Neural cell (in vitro differentiated cells): Measurements from ENCODE around the gene DSCAML1. TPM values are rescaled to one million over a fixed set of nuclear protein-coding genes. Genes with fewer than 3 reads are reported as not detected.

Source experiments
- H2AFZ ChIP-seq: fragments of 200-600, 300-800 bp; sonication (generic), shearing (Covaris generic); 2 replicates; pipeline ENCODE4 v1.6.0; 2014; ENCODE audit warnings: low read depth, mild to moderate bottlenecking, antibody characterized with exemption, low read length, moderate library complexity
- H3F3A ChIP-seq: fragments of 200-600 bp; shearing (Covaris generic); 2 replicates; pipeline ENCODE4 v1.6.1; 2016; ENCODE audit warnings: mild to moderate bottlenecking, moderate library complexity, mixed read lengths, antibody characterized with exemption, low read length; ENCODE audit not compliant: insufficient read depth, poor library complexity, severe bottlenecking
- H3K27ac ChIP-seq: fragments of 200-600, 300-800 bp; sonication (generic), shearing (Covaris generic); 2 replicates; pipeline ENCODE4 v1.5.1; 2014; ENCODE audit warnings: mild to moderate bottlenecking, low read length, moderate library complexity
- H3K27me3 ChIP-seq: fragments of 300-800, 200-600 bp; sonication (generic), shearing (Covaris generic); 2 replicates; pipeline ENCODE4 v1.6.0; 2014; ENCODE audit warnings: mild to moderate bottlenecking, low read depth, low read length, moderate library complexity; ENCODE audit not compliant: insufficient read depth
- H3K36me3 ChIP-seq: fragments of 300-800, 200-600 bp; sonication (generic), shearing (Covaris generic); 2 replicates; pipeline ENCODE4 v1.5.1; 2014; ENCODE audit warnings: mild to moderate bottlenecking, antibody characterized with exemption, low read length, moderate library complexity; ENCODE audit not compliant: insufficient read depth
- H3K4me2 ChIP-seq: fragments of 300-800, 200-600 bp; sonication (generic), shearing (Covaris generic); 2 replicates; pipeline ENCODE4 v1.6.0; 2014; ENCODE audit warnings: mild to moderate bottlenecking, low read length
- H3K4me3 ChIP-seq: fragments of 300-800, 200-600 bp; sonication (generic), shearing (Covaris generic); 2 replicates; pipeline ENCODE4 v1.5.1; 2014; ENCODE audit warnings: mild to moderate bottlenecking, low read length, moderate library complexity
- H3K79me2 ChIP-seq: fragments of 200-600 bp; shearing (Covaris generic); replicated peaks from 2 replicates; pipeline ENCODE4 v1.6.0; 2014; ENCODE audit warnings: mild to moderate bottlenecking, low read length, moderate library complexity; ENCODE audit not compliant: insufficient read depth
- H3K9ac ChIP-seq: fragments of 300-800, 200-600 bp; sonication (generic), shearing (Covaris generic); 2 replicates; pipeline ENCODE4 v1.6.1; 2016; ENCODE audit warnings: mild to moderate bottlenecking, low read length, mixed read lengths
- H3K9me2 ChIP-seq: fragments of 200-600 bp; shearing (Covaris generic); 2 replicates; pipeline ENCODE4 v1.6.1; 2016; ENCODE audit warnings: mild to moderate bottlenecking, low read length, mixed read lengths; ENCODE audit not compliant: insufficient read depth
- H3K9me3 ChIP-seq: fragments of 200-600, 300-800 bp; sonication (generic), shearing (Covaris generic); 2 replicates; pipeline ENCODE4 v1.6.1; 2016; ENCODE audit warnings: mild to moderate bottlenecking, mixed run types, low read length, moderate library complexity, mixed read lengths
- H4K20me1 ChIP-seq: fragments of 200-600 bp; shearing (Covaris generic); 2 replicates; pipeline ENCODE4 v1.6.1; 2016; ENCODE audit warnings: mild to moderate bottlenecking, mixed run types; ENCODE audit not compliant: insufficient read depth
- CTCF ChIP-seq: fragments of 450-650 bp; IDR thresholded peaks from 2 replicates; pipeline ENCODE4 v1.5.1; 2014; ENCODE audit warnings: antibody characterized with exemption, mild to moderate bottlenecking, moderate library complexity; ENCODE audit not compliant: poor library complexity, severe bottlenecking
- EP300 ChIP-seq: fragments of 450-650 bp; conservative IDR thresholded peaks from 2 replicates; pipeline ENCODE4 v1.6.1; 2014; ENCODE audit warnings: antibody characterized with exemption, mild to moderate bottlenecking, moderate library complexity; ENCODE audit not compliant: poor library complexity, severe bottlenecking
- EZH2 ChIP-seq: fragments of 200-600, 300-800 bp; shearing (Covaris generic), sonication (generic); IDR thresholded peaks from 2 replicates; pipeline ENCODE4 v1.6.1; 2014; ENCODE audit warnings: antibody characterized with exemption, low read length, borderline replicate concordance, mild to moderate bottlenecking; ENCODE audit not compliant: insufficient read depth, poor library complexity, severe bottlenecking
- MXI1 ChIP-seq: fragments of 450-650 bp; conservative IDR thresholded peaks from 2 replicates; pipeline ENCODE4 v1.6.1; 2014; ENCODE audit warnings: antibody characterized with exemption, mild to moderate bottlenecking; ENCODE audit not compliant: poor library complexity, severe bottlenecking
- POLR2AphosphoS5 ChIP-seq: IDR thresholded peaks from 2 replicates; pipeline ENCODE4 v1.6.1; 2012
- RAD21 ChIP-seq: fragments of 450-650 bp; conservative IDR thresholded peaks from 2 replicates; pipeline ENCODE4 v1.6.1; 2014; ENCODE audit warnings: antibody characterized with exemption, mild to moderate bottlenecking, moderate library complexity
- REST ChIP-seq: IDR thresholded peaks from 2 replicates; pipeline ENCODE4 v1.6.1; 2012; ENCODE audit warnings: borderline replicate concordance
- SMC3 ChIP-seq: fragments of 450-650 bp; conservative IDR thresholded peaks from 2 replicates; pipeline ENCODE4 v1.6.1; 2014; ENCODE audit warnings: antibody characterized with exemption, mild to moderate bottlenecking, moderate library complexity; ENCODE audit not compliant: poor library complexity
- TAF1 ChIP-seq: IDR thresholded peaks from 2 replicates; pipeline ENCODE4 v1.6.1; 2012; ENCODE audit warnings: low read depth
- polyA plus RNA-seq: library from polyadenylated mRNA; depleted of rRNA; stranded (reverse); fragments of >200 nt; gene quantifications from 2 replicates; pipeline ENCODE4 v1.2.3, GENCODE V29; 2014

DSCAML1 gene
- polyA plus RNA-seq, 1 donor from 2014 or later, result 1.3 TPM

- H3K27me3 ChIP-seq, result no peaks in the 10 kb centered on the region
Measured at GRCh38 chr11:117559698-117560097, 237.3 kb downstream of the DSCAML1 start.

GRCh38 chr11:117557361-117557760, 239.7 kb downstream of the DSCAML1 start:
- no peak overlapping the region for H3K4me3 ChIP-seq
- no peaks in the 10 kb centered on the region for H3K36me3 ChIP-seq
- no peaks in the 10 kb centered on the region for H3K27me3 ChIP-seq
- H3K4me2 ChIP-seq, result no peak overlapping the region
- H3K9me3 ChIP-seq, result no peaks in the 10 kb centered on the region
- H3K9me2 ChIP-seq, result no peaks in the 10 kb centered on the region
- H3F3A ChIP-seq, result no peaks in the 10 kb centered on the region
- H3K9ac ChIP-seq, result no peak overlapping the region
- no peaks in the 10 kb centered on the region for H3K79me2 ChIP-seq
- H3K27ac ChIP-seq, result no peak overlapping the region
- no peak overlapping the region for H2AFZ ChIP-seq
- H4K20me1 ChIP-seq, result no peaks in the 10 kb centered on the region
- TF ChIP-seq POLR2AphosphoS5, result no peak
- no peak for TF ChIP-seq RAD21
- TF ChIP-seq SMC3, result no peak
- no peak for TF ChIP-seq MXI1
- TF ChIP-seq EP300, result no peak
- TF ChIP-seq EZH2, result no peak
- TF ChIP-seq CTCF, result no peak

More at GRCh38 chr11:117559698-117560097, 237.3 kb downstream of the DSCAML1 start:
- H3K36me3 ChIP-seq, result no peaks in the 10 kb centered on the region
- H3K9me2 ChIP-seq, result no peaks in the 10 kb centered on the region
- H3K4me2 ChIP-seq, result no peak overlapping the region
- H2AFZ ChIP-seq, result no peak overlapping the region
- H3F3A ChIP-seq, result no peaks in the 10 kb centered on the region
- no peak overlapping the region for H3K9ac ChIP-seq
- H3K27ac ChIP-seq, result no peak overlapping the region
- H3K4me3 ChIP-seq, result no peak overlapping the region
- no peaks in the 10 kb centered on the region for H3K9me3 ChIP-seq
- H3K79me2 ChIP-seq, result no peaks in the 10 kb centered on the region
- H4K20me1 ChIP-seq, result no peaks in the 10 kb centered on the region
- TF ChIP-seq POLR2AphosphoS5, result no peak
- TF ChIP-seq EP300, result no peak
- TF ChIP-seq CTCF, result no peak
- no peak for TF ChIP-seq EZH2
- no peak for TF ChIP-seq REST
- no peak for TF ChIP-seq RAD21
- TF ChIP-seq MXI1, result no peak
- TF ChIP-seq SMC3, result no peak
- no peak for TF ChIP-seq TAF1
